SK-N-MC (cell line): Measurements from ENCODE around the gene ACTL8.

Experiments
- DNase-seq: peaks from one replicate; pipeline ENCODE4 v3.0.0-alpha.2; 2011; ENCODE audit warnings: low read depth, low spot score
- H3K27ac ChIP-seq: fragments of 200-600 bp; sonication (generic); 2 replicates; pipeline ENCODE4 v1.5.1; 2016; ENCODE audit warnings: mixed run types
- H3K36me3 ChIP-seq: fragments of 200-600 bp; sonication (generic); 2 replicates; pipeline ENCODE4 v1.6.1; 2017; ENCODE audit warnings: antibody characterized with exemption, low read length, mixed read lengths; ENCODE audit not compliant: insufficient read depth
- H3K4me3 ChIP-seq: fragments of 200-600 bp; sonication (generic); 2 replicates; pipeline ENCODE4 v1.5.1; 2016
- H3K9ac ChIP-seq: fragments of 200-600 bp; sonication (generic); 2 replicates; pipeline ENCODE4 v1.8.0; 2017; ENCODE audit warnings: mixed run types, mixed read lengths; ENCODE audit not compliant: insufficient read length
- H3K9me3 ChIP-seq: fragments of 200-600 bp; sonication (generic); 2 replicates; pipeline ENCODE4 v1.6.1; 2017; ENCODE audit warnings: low read depth, mild to moderate bottlenecking, antibody characterized with exemption, low read length, moderate library complexity, mixed read lengths
- EZH2 ChIP-seq: fragments of 200-600 bp; sonication (generic); IDR thresholded peaks from one replicate; pipeline ENCODE4 v1.6.1; 2017; ENCODE audit warnings: antibody characterized with exemption
- FOXP2 ChIP-seq: optimal IDR thresholded peaks from 2 replicates; pipeline ENCODE3; 2011; ENCODE audit warnings: mild to moderate bottlenecking, moderate library complexity; ENCODE audit not compliant: insufficient read depth; ENCODE audit errors: extremely low read length, control extremely low read depth
- POLR2AphosphoS5 ChIP-seq: IDR thresholded peaks from 2 replicates; pipeline ENCODE4 v1.6.1; 2012; ENCODE audit warnings: mild to moderate bottlenecking, low read depth, low read length, borderline replicate concordance

ACTL8 gene

GRCh38 chr1:17798011-17798410, 42.9 kb downstream of the ACTL8 start:
- Histone ChIP-seq H3K9me3 (no peaks in the 10 kb centered on the region), H3K4me3 (no peak overlapping the region), H3K36me3 (no peaks in the 10 kb centered on the region), H3K27ac (no peak overlapping the region), H3K9ac (no peak overlapping the region)
- DNase-seq, result no peak
- TF ChIP-seq FOXP2 (no peak), POLR2AphosphoS5 (no peak), EZH2 (no peak)

DNA sequence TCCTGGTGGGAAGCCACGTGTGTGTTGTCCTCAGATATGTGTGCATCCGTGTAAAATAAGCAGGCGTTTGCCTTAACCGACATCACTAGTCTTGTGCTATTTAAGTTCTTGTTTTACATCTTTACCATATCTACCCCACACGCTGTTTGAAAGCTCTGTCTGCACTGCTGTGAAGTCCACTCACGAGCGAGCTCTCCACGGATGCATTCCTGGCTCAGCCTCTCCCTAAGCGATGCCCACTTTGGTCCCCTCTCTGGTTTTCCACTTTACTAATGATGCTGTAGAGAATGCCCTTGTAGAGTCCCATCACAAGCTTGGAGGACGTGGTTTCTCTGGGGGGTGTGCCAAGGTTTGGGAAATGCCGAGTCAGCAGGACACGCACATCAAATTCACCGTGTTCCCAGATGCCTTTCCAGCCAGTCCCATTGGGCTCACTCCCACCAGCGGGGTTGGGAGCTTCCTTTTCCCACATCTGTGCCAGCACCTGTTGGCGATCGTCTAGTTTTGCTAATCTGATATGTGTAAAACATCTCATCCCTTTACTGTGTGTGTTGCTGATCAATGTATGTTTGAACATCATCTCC, 43.8 kb downstream of the ACTL8 start:
- Histone ChIP-seq H3K9ac (no peak overlapping the region), H3K9me3 (no peaks in the 10 kb centered on the region), H3K36me3 (no peaks in the 10 kb centered on the region), H3K27ac (no peak overlapping the region), H3K4me3 (no peak overlapping the region)
- TF ChIP-seq EZH2 (no peak), POLR2AphosphoS5 (no peak), FOXP2 (no peak)
- no peak for DNase-seq

DNA sequence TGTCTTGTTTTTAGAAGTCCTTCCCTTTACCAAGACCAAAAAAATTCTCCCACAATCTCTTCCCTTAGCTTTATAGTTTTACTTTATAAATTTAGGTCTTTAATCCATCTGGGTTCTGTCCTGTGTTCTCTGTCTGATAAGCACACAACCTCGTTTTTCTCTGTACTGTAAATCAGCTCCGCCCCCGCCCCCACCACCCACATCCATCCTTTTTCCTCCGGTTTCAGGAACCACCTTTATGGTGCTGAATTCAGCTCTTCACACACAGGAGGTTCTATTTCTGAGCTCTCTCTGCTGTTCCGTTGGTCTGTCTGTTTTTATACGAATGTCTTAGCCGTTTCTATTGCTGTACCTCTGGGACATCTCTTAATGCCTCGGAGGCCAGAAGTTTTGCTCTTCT, 44.5 kb downstream of the ACTL8 start:
- H3K36me3 ChIP-seq, result no peaks in the 10 kb centered on the region
- DNase-seq, result no peak
- H3K4me3 ChIP-seq, result no peak overlapping the region
- H3K27ac ChIP-seq, result no peak overlapping the region
- no peak overlapping the region for H3K9ac ChIP-seq
- TF ChIP-seq FOXP2, result no peak
- TF ChIP-seq EZH2, result no peak
- TF ChIP-seq POLR2AphosphoS5, result no peak
- no peaks in the 10 kb centered on the region for H3K9me3 ChIP-seq

DNA sequence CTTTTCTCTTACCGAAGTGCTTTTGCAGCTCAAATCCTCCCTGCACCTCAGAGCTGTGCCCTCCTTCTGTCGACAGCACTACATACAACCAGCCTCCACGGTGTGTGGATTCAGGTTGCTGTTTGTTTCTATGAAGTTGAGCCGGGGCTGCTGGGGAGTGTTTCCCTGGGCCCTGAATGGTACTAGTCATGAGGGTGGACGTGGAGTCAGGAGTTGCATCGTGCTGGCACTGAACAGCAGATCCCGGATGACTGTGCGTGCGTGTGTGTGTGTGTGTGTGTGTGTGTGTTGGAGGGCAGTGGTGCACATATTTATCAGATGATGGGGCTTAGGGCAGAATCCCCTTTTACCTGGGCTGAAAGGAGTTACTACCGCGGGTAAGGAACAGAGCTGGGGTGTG, 47.0 kb downstream of the ACTL8 start:
- TF ChIP-seq FOXP2 (no peak), EZH2 (no peak), POLR2AphosphoS5 (no peak)
- Histone ChIP-seq H3K36me3 (no peaks in the 10 kb centered on the region), H3K9me3 (no peaks in the 10 kb centered on the region), H3K27ac (no peak overlapping the region), H3K9ac (no peak overlapping the region), H3K4me3 (no peak overlapping the region)
- no peak for DNase-seq

GRCh38 chr1:17802945-17803344, 47.8 kb downstream of the ACTL8 start:
- no peak overlapping the region for H3K4me3 ChIP-seq
- no peaks in the 10 kb centered on the region for H3K36me3 ChIP-seq
- no peak overlapping the region for H3K9ac ChIP-seq
- DNase-seq, result no peak
- no peak for TF ChIP-seq POLR2AphosphoS5
- TF ChIP-seq FOXP2, result no peak
- TF ChIP-seq EZH2, result no peak
- H3K27ac ChIP-seq, result no peak overlapping the region
- no peaks in the 10 kb centered on the region for H3K9me3 ChIP-seq

DNA sequence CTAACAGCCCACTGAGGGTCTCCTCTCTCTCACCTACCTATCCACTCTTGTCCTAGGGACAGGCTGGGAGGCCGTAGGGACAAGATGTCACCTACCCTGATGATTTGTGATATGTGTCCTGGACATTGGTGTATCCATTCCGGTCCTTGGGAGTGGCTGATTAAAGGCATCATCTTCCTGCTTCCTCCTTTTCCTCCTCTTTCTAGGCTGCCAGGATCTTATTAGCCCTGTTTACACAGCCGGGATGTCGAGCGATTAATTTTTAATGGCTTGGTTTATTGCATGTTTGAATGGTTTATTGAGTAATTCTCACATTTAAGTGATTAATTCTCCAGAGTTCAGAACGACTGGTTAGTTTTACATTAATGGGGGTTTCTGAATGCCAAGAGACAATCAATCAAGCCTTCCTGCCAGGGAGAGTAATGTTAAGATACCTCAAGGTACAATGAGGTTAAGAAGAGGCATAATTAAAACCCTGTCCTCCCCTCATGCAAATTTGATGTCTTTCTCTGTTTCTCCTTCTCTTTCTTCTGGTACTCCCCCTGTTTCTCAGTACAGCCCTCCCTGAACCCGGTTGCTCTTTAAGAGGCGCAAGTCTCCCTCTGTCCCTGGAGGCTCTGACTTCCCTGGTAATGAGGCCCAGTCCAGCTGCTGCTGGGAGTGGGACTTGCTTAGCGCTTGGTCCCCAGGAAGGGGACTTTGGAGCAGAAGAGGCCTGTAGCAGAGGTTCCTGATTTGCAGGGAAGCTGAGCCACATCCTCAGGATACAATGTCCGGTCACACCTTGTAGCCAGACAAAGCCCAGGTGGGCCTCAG, 50.9 kb downstream of the ACTL8 start:
- Histone ChIP-seq H3K9me3 (no peaks in the 10 kb centered on the region), H3K9ac (no peak overlapping the region), H3K27ac (no peak overlapping the region), H3K4me3 (no peak overlapping the region), H3K36me3 (no peaks in the 10 kb centered on the region)
- DNase-seq, result no peak
- TF ChIP-seq EZH2 (no peak), POLR2AphosphoS5 (no peak), FOXP2 (no peak)

- Histone ChIP-seq H3K36me3 (no peaks in the 10 kb centered on the region), H3K4me3 (no peak overlapping the region), H3K9ac (no peak overlapping the region), H3K27ac (no peak overlapping the region), H3K9me3 (no peaks in the 10 kb centered on the region)
- TF ChIP-seq POLR2AphosphoS5 (no peak), EZH2 (no peak), FOXP2 (no peak)
- no peak for DNase-seq
Measured at GRCh38 chr1:17808816-17809215, 53.7 kb downstream of the ACTL8 start.

DNA sequence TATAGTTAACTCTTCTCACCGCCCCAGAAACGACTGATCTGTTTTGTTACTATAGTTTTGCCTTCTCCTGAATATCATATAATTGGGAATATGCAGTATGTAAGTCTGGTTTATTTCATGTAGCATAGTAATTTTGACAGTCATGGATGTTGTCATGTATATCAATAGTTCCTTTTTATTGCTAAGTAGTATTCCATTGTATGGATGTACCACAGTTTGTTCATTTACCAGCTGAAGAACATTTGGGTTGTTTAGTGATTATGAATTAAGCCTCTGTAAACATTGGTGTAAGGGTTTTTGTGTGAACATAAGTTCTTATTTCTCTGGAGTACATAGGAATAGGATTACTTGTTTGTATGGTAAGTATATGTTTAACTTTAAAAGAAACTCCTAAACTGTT, 55.5 kb downstream of the ACTL8 start:
- no peak overlapping the region for H3K27ac ChIP-seq
- H3K4me3 ChIP-seq, result no peak overlapping the region
- no peaks in the 10 kb centered on the region for H3K9me3 ChIP-seq
- TF ChIP-seq POLR2AphosphoS5 (no peak), FOXP2 (no peak), EZH2 (no peak)
- H3K9ac ChIP-seq, result no peak overlapping the region
- no peaks in the 10 kb centered on the region for H3K36me3 ChIP-seq
- no peak for DNase-seq

- no peak overlapping the region for H3K9ac ChIP-seq
- H3K27ac ChIP-seq, result no peak overlapping the region
Measured at GRCh38 chr1:17816511-17816910, 61.4 kb downstream of the ACTL8 start.

More at GRCh38 chr1:17816511-17816910, 61.4 kb downstream of the ACTL8 start:
- TF ChIP-seq FOXP2 (no peak), EZH2 (no peak), POLR2AphosphoS5 (no peak)
- Histone ChIP-seq H3K9me3 (no peaks in the 10 kb centered on the region), H3K4me3 (no peak overlapping the region), H3K36me3 (no peaks in the 10 kb centered on the region)
- DNase-seq, result no peak
